Activated CD4-positive, alpha-beta T cell treated with anti-CD3 and anti-CD28 coated beads for 36 hours (primary cell): Measurements from ENCODE around the gene MST1. TPM values are rescaled to one million over a fixed set of nuclear protein-coding genes. Genes with fewer than 3 reads are reported as not detected.

Experiments
- ATAC-seq: fragments of 200-7000 bp; cut with Tn5 transposase; one replicate; pipeline ENCODE4 v1.10.0; 2021; ENCODE audit warnings: mild to moderate bottlenecking, moderate library complexity
- CTCF ChIA-PET: fragments of 350-600 bp; sonication (Branson Sonifier 250); formaldehyde crosslinking; loops from one replicate; lab custom pipeline; 2021; ENCODE audit warnings: antibody characterized with exemption; lab: Charles Lee
- POLR2A ChIA-PET: fragments of 350-600 bp; sonication (Branson Sonifier 250); formaldehyde crosslinking; loops from one replicate; lab custom pipeline; 2021; ENCODE audit warnings: antibody characterized with exemption, inconsistent platforms; lab: Charles Lee
- DNase-seq: peaks from one replicate; pipeline ENCODE4 v3.0.0-alpha.2; 2020
- H3K27ac Mint-ChIP-seq: one replicate; pipeline ENCODE4 v1.8.0; 2021; ENCODE audit warnings: mixed read lengths
- H3K27me3 Mint-ChIP-seq: one replicate; pipeline ENCODE4 v1.8.0; 2021; ENCODE audit warnings: mixed read lengths
- H3K36me3 Mint-ChIP-seq: one replicate; pipeline ENCODE4 v1.8.0; 2021; ENCODE audit warnings: low read depth, mixed read lengths
- H3K4me1 Mint-ChIP-seq: one replicate; pipeline ENCODE4 v1.8.0; 2021; ENCODE audit warnings: mixed read lengths
- H3K4me3 Mint-ChIP-seq: one replicate; pipeline ENCODE4 v1.8.0; 2021; ENCODE audit warnings: mild to moderate bottlenecking, moderate library complexity, mixed read lengths
- H3K9me3 Mint-ChIP-seq: one replicate; pipeline ENCODE4 v1.8.0; 2021; ENCODE audit warnings: low read depth, mixed read lengths
- intact Hi-C, 2 experiments: fragments of 100-400 bp; cut with DNase I in 1 of 2; cut with micrococcal nuclease in 1 of 2; formaldehyde crosslinking; loops; one replicate each; pipeline versions ENCODE4 v1.14.2 to v1.15.1; 2022 to 2024; cut with DNase I, micrococcal nuclease
- total RNA-seq, 2 experiments: library from RNA; stranded (reverse); gene quantifications; one replicate each; pipeline ENCODE4 v1.2.3, GENCODE V29; 2021

MST1 gene
- total RNA-seq, 2 experiments from 2014 or later: 8.7 to 9.7 TPM

DNA sequence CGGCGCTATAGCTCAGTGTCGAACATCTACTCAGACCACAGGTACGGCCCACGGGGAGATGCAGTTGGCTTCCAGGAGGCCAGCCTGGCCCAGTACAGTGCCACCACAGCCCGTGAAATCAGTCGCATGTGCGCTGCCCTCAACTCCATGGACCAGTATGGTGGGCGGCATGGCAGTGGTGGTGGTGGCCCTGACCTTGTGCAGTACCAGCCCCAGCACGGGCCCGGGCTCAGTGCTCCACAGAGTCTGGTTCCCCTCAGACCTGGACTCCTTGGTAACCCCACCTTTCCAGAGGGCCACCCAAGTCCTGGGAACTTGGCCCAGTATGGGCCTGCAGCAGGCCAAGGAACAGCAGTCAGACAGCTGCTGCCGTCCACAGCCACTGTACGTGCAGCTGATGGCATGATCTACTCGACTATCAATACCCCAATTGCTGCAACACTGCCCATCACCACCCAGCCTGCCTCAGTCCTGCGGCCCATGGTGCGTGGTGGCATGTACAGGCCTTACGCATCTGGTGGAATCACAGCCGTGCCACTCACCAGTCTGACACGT, 33.5 kb downstream of the MST1 start:
- ATAC-seq (no peak), DNase-seq (no peak)
- H3K4me1 Mint-ChIP-seq: no peaks in the 10 kb centered on the region
- H3K27me3 Mint-ChIP-seq: peaks cover 2% of the 10 kb centered on the region
- intact Hi-C loops: no loop called here
- ChIA-PET CTCF (interaction anchor here (0.7 to 1.7 kb wide), 3 partner anchors 116 to 152 kb away, joined by 3 to 9 read pairs (median 4); no protein-coding TSS in a partner anchor), POLR2A (no interaction called here)
- no peaks in the 10 kb centered on the region for H3K36me3 Mint-ChIP-seq
- no peak overlapping the region for H3K27ac Mint-ChIP-seq
- H3K9me3 Mint-ChIP-seq: no peaks in the 10 kb centered on the region
- H3K4me3 Mint-ChIP-seq: no peak overlapping the region

DNA sequence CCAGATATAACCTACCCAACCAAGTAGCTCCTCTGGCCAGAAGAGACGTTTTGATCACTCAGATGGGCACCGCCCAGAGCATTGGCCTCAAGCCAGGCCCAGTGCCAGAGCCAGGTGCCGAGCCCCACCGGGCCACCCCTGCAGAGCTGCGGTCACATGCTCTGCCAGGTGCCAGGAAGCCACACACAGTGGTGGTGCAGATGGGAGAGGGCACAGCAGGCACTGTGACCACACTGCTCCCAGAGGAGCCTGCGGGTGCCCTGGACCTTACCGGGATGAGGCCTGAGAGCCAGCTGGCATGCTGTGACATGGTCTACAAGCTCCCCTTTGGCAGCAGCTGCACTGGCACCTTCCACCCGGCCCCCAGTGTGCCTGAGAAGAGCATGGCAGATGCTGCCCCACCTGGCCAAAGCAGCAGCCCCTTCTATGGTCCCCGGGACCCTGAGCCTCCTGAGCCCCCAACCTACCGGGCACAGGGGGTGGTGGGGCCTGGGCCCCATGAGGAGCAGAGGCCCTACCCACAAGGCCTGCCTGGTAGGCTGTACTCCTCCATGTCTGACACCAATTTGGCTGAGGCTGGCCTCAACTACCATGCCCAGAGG, 34.2 kb downstream of the MST1 start:
- Mint-ChIP-seq H3K9me3 (no peaks in the 10 kb centered on the region), H3K4me3 (no peak overlapping the region), H3K4me1 (no peaks in the 10 kb centered on the region), H3K27ac (no peak overlapping the region), H3K36me3 (no peaks in the 10 kb centered on the region), H3K27me3 (peaks cover 2% of the 10 kb centered on the region)
- ATAC-seq (no peak), DNase-seq (no peak)
- ChIA-PET POLR2A (no interaction called here), CTCF (interaction anchor here (0.7 to 0.8 kb wide), 3 partner anchors 116 to 135 kb away, joined by 3 to 5 read pairs (median 3); no protein-coding TSS in a partner anchor)
- intact Hi-C loops: no loop called here

- intact Hi-C loops: no loop called here
- ChIA-PET POLR2A (no interaction called here), CTCF (interaction anchor here (0.8 kb wide), 1 partner anchor 115 kb away, joined by 5 read pairs; no protein-coding TSS in a partner anchor)
- no peak for ATAC-seq
- H3K27ac Mint-ChIP-seq: no peak overlapping the region
- DNase-seq: no peak
- no peak overlapping the region for H3K4me3 Mint-ChIP-seq
- H3K9me3 Mint-ChIP-seq: no peaks in the 10 kb centered on the region
- H3K36me3 Mint-ChIP-seq: no peaks in the 10 kb centered on the region
- peaks cover 2% of the 10 kb centered on the region for H3K27me3 Mint-ChIP-seq
- H3K4me1 Mint-ChIP-seq: no peaks in the 10 kb centered on the region
Measured at GRCh38 chr3:49654176-49654825, 35.0 kb downstream of the MST1 start.

- no peak overlapping the region for H3K27ac Mint-ChIP-seq
- H3K4me1 Mint-ChIP-seq: no peaks in the 10 kb centered on the region
- ATAC-seq (no peak), DNase-seq (no peak)
- no peak overlapping the region for H3K4me3 Mint-ChIP-seq
- ChIA-PET POLR2A (no interaction called here), CTCF (interaction anchor here (1.4 kb wide), 1 partner anchor 18 kb away, joined by 4 read pairs; no protein-coding TSS in a partner anchor)
- intact Hi-C loops: no loop called here
- H3K9me3 Mint-ChIP-seq: no peaks in the 10 kb centered on the region
- no peaks in the 10 kb centered on the region for H3K36me3 Mint-ChIP-seq
- H3K27me3 Mint-ChIP-seq: peaks cover 2% of the 10 kb centered on the region
Measured at GRCh38 chr3:49653621-49654020, 35.7 kb downstream of the MST1 start.

DNA sequence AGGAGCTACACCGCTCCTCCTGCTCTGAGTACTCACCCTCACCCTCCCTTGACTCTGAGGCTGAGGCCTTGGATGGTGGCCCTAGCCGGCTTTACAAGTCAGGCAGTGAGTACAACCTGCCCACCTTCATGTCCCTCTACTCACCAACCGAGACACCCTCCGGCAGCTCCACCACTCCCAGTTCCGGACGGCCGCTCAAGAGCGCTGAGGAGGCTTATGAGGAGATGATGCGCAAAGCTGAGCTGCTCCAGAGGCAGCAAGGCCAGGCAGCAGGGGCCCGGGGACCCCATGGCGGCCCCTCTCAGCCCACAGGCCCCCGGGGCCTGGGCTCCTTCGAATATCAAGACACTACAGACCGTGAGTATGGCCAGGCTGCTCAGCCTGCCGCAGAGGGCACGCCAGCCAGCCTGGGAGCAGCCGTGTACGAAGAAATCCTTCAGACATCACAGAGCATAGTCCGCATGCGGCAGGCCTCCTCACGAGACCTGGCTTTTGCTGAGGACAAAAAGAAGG, 36.3 kb downstream of the MST1 start:
- H3K4me1 Mint-ChIP-seq: no peaks in the 10 kb centered on the region
- H3K27ac Mint-ChIP-seq: no peak overlapping the region
- H3K4me3 Mint-ChIP-seq: no peak overlapping the region
- intact Hi-C loops: no loop called here
- peaks cover 2% of the 10 kb centered on the region for H3K27me3 Mint-ChIP-seq
- DNase-seq (no peak), ATAC-seq (no peak)
- H3K36me3 Mint-ChIP-seq: no peaks in the 10 kb centered on the region
- ChIA-PET CTCF (interaction anchor here (0.9 to 1.4 kb wide), 2 partner anchors 19 to 529 kb away, joined by 3 to 4 read pairs; no protein-coding TSS in a partner anchor), POLR2A (no interaction called here)
- no peaks in the 10 kb centered on the region for H3K9me3 Mint-ChIP-seq

GRCh38 chr3:49652218-49652902, 36.9 kb downstream of the MST1 start:
- no peak for DNase-seq
- ATAC-seq: no peak
- H3K36me3 Mint-ChIP-seq: no peaks in the 10 kb centered on the region
- no peak overlapping the region for H3K27ac Mint-ChIP-seq
- no peaks in the 10 kb centered on the region for H3K9me3 Mint-ChIP-seq
- H3K4me3 Mint-ChIP-seq: no peak overlapping the region
- POLR2A ChIA-PET: no interaction called here
- no peaks in the 10 kb centered on the region for H3K4me1 Mint-ChIP-seq
- intact Hi-C loops: no loop called here
- CTCF ChIA-PET: interaction anchor here (0.9 to 1.4 kb wide), 2 partner anchors 19 to 528 kb away, joined by 3 to 4 read pairs; no protein-coding TSS in a partner anchor
- peaks cover 2% of the 10 kb centered on the region for H3K27me3 Mint-ChIP-seq

DNA sequence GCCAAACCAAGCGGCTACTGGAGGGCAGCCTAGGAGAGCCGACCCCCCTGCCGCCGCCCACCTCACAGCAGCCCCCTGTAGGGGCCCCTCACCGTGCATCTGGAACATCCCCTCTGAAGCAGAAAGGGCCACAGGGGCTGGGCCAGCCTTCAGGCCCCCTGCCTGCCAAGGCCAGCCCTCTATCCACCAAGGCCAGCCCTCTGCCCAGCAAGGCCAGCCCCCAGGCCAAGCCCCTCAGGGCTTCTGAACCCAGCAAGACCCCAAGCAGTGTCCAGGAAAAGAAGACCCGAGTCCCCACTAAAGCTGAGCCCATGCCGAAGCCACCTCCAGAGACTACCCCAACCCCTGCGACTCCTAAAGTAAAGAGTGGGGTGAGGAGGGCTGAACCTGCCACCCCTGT, 38.6 kb downstream of the MST1 start:
- Mint-ChIP-seq H3K9me3 (no peaks in the 10 kb centered on the region), H3K27me3 (no peaks in the 10 kb centered on the region), H3K4me3 (no peak overlapping the region), H3K27ac (no peak overlapping the region), H3K36me3 (no peaks in the 10 kb centered on the region), H3K4me1 (no peaks in the 10 kb centered on the region)
- no peak for ATAC-seq
- CTCF ChIA-PET: no interaction called here
- intact Hi-C loops: no loop called here
- POLR2A ChIA-PET: no interaction called here
- no peak for DNase-seq

DNA sequence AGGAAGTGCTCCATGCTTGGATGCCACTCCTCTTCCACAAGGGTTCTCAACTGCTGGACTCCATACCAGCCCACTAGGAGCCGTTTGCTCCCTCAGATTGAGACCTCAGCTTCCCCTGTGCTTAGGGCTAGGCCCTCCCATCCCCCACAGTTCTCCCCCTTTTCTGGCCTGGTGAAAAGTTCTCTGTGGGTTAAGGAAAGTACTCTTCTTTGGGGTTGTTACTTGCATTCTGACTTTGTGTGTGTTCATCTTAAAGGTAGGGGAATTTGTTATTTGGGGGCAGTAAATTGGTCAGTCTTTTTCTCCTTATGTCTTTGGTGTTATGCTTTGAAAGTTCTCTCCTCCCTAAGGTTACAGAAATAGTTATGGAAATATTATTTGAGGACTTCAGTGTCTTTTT, 39.1 kb downstream of the MST1 start:
- POLR2A ChIA-PET: no interaction called here
- no peak overlapping the region for H3K4me3 Mint-ChIP-seq
- H3K27ac Mint-ChIP-seq: no peak overlapping the region
- no peaks in the 10 kb centered on the region for H3K9me3 Mint-ChIP-seq
- ATAC-seq: no peak
- CTCF ChIA-PET: interaction anchor here (0.7 kb wide), 1 partner anchor 205 kb away, joined by 3 read pairs; no protein-coding TSS in a partner anchor
- no peaks in the 10 kb centered on the region for H3K27me3 Mint-ChIP-seq
- no peak for DNase-seq
- no peaks in the 10 kb centered on the region for H3K36me3 Mint-ChIP-seq
- intact Hi-C loops: no loop called here
- H3K4me1 Mint-ChIP-seq: no peaks in the 10 kb centered on the region

DNA sequence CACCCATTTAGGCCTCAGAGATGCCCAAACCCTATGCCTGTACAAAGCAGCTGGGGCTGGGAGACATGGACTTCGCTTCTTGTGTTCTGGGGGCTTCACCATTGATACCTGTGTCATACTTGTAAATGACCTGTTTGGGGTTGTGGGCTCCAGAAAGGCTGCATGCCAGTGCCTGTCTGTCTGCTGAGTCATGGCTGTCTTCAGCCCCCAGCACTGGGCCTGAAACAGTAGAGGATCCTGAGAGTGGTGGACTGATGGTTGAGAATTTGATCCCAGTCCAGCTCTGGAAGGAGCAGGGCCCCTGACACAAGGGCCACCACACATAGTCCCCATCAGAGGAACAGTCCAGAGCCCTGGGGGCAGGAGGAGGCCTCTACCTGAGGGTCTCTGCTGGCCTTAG, 39.7 kb downstream of the MST1 start:
- H3K4me3 Mint-ChIP-seq: no peak overlapping the region
- no peaks in the 10 kb centered on the region for H3K36me3 Mint-ChIP-seq
- H3K27me3 Mint-ChIP-seq: no peaks in the 10 kb centered on the region
- no peak for DNase-seq
- intact Hi-C loops: no loop called here
- no peaks in the 10 kb centered on the region for H3K9me3 Mint-ChIP-seq
- ChIA-PET CTCF (interaction anchor here (0.6 to 0.7 kb wide), 2 partner anchors 206 to 979 kb away, joined by 3 read pairs; no protein-coding TSS in a partner anchor), POLR2A (no interaction called here)
- H3K4me1 Mint-ChIP-seq: no peaks in the 10 kb centered on the region
- ATAC-seq: no peak
- H3K27ac Mint-ChIP-seq: no peak overlapping the region

- no peaks in the 10 kb centered on the region for H3K4me1 Mint-ChIP-seq
- H3K9me3 Mint-ChIP-seq: no peaks in the 10 kb centered on the region
- ATAC-seq (no peak), DNase-seq (no peak)
- H3K36me3 Mint-ChIP-seq: no peaks in the 10 kb centered on the region
- CTCF ChIA-PET: interaction anchor here (0.6 kb wide), 1 partner anchor 171 kb away, joined by 3 read pairs; no protein-coding TSS in a partner anchor
- POLR2A ChIA-PET: no interaction called here
- H3K27me3 Mint-ChIP-seq: no peaks in the 10 kb centered on the region
- no peak overlapping the region for H3K27ac Mint-ChIP-seq
- intact Hi-C loops: no loop called here
- H3K4me3 Mint-ChIP-seq: no peak overlapping the region
Measured at GRCh38 chr3:49648354-49649019, 40.8 kb downstream of the MST1 start.

DNA sequence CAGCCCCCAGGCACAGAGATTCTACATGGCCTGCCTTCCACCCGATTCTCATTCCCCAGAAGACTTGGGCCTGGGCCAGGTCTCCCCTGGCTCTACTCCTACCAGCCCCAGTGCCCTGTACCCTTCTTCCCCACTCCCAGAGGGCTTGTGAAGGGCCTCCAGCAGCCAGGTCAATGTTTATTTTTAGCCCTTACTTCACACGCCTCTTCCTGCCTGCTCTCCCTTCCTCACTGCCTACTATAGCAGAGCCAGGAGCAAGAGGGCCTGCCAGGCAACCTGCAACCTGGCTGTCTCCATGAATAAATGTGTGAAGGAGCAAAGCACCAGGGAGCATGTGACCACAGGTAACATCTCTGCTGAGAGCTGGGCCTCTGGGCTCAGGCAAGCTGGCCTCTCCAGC, 41.5 kb downstream of the MST1 start:
- CTCF ChIA-PET: interaction anchor here (0.6 kb wide), 1 partner anchor 172 kb away, joined by 3 read pairs; no protein-coding TSS in a partner anchor
- intact Hi-C loops: no loop called here
- ATAC-seq: no peak
- DNase-seq: no peak
- H3K4me1 Mint-ChIP-seq: no peaks in the 10 kb centered on the region
- no peak overlapping the region for H3K4me3 Mint-ChIP-seq
- POLR2A ChIA-PET: no interaction called here
- H3K27me3 Mint-ChIP-seq: no peaks in the 10 kb centered on the region
- no peak overlapping the region for H3K27ac Mint-ChIP-seq
- no peaks in the 10 kb centered on the region for H3K36me3 Mint-ChIP-seq
- no peaks in the 10 kb centered on the region for H3K9me3 Mint-ChIP-seq
